ENCODE data around the gene ATRX. TPM values are rescaled to one million over a fixed set of nuclear protein-coding genes. Genes with fewer than 3 reads are reported as not detected.
"Not testable (repeated sequence)": the region's sequence is repeated elsewhere in the genome, so short reads cannot be mapped to it uniquely, and the experiment has no call there.

ATRX gene
- total RNA-seq, 1 donor: 83.6 TPM

DNA sequence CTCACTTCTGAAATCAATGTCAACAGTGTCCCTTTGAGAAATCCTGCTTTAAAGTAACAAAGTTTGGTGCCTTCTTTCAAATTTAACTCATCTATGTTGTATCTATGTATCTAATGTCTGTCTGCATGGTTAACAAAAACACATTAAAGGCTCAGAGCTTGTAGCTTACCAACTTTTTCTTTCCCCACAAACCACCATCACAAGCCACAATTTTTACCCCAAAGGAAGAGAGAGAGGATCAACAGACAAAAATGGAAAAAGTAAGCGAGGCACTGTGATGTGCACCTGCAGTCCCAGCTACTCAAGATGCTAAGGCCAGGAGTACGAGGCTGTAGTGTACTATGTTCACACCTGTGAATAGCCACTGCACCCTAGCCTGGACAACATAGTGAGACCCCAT is 17.2 kb downstream of the ATRX start:
- TF ChIP-seq CTCF (IDR thresholded peaks at IDR 0.05; ENCODE audit: insufficient read depth, low read length): no peak
- no peak overlapping the region for H3K4me3 ChIP-seq (ENCODE audit: low read depth, low read length)
- no peak for DNase-seq (ENCODE audit: low read depth)

- H3K4me3 ChIP-seq (ENCODE audit: low read depth, low read length); DNase-seq (ENCODE audit: low read depth): not testable (repeated sequence)
These were observed 19.8 kb downstream of the ATRX start for GRCh38 chrX:77766212-77766611.

GRCh38 chrX:77755561-77755960 is 30.5 kb downstream of the ATRX start:
- no peak overlapping the region for H3K4me3 ChIP-seq (ENCODE audit: low read depth, low read length)
- DNase-seq (ENCODE audit: low read depth): no peak
- TF ChIP-seq CTCF (IDR thresholded peaks at IDR 0.05; ENCODE audit: insufficient read depth, low read length): no peak

- H3K4me3 ChIP-seq (ENCODE audit: low read depth, low read length): not testable (repeated sequence)
These were observed 32.1 kb downstream of the ATRX start for GRCh38 chrX:77753942-77754341.

GRCh38 chrX:77749695-77750094 is 36.3 kb downstream of the ATRX start:
- DNase-seq (ENCODE audit: low read depth): no peak
- no peak for TF ChIP-seq CTCF (IDR thresholded peaks at IDR 0.05; ENCODE audit: insufficient read depth, low read length)
- H3K4me3 ChIP-seq (ENCODE audit: low read depth, low read length): no peak overlapping the region

More at GRCh38 chrX:77753942-77754341, 32.1 kb downstream of the ATRX start:
- not testable (repeated sequence) for DNase-seq (ENCODE audit: low read depth)

- no peak overlapping the region for H3K4me3 ChIP-seq (ENCODE audit: low read depth, low read length)
- DNase-seq (ENCODE audit: low read depth): no peak
- TF ChIP-seq CTCF (IDR thresholded peaks at IDR 0.05; ENCODE audit: insufficient read depth, low read length): no peak
These were observed 42.3 kb downstream of the ATRX start for GRCh38 chrX:77743720-77744119.

GRCh38 chrX:77742788-77743476 is 43.1 kb downstream of the ATRX start:
- DNase-seq (ENCODE audit: low read depth): peak; percentile 16
- no peak for TF ChIP-seq CTCF (IDR thresholded peaks at IDR 0.05; ENCODE audit: insufficient read depth, low read length)

GRCh38 chrX:77740376-77740905 is 45.6 kb downstream of the ATRX start:
- TF ChIP-seq CTCF (IDR thresholded peaks at IDR 0.05; ENCODE audit: insufficient read depth, low read length): no peak
- DNase-seq (ENCODE audit: low read depth): no peak
- H3K4me3 ChIP-seq (ENCODE audit: low read depth, low read length): no peak overlapping the region

More at GRCh38 chrX:77742788-77743476, 43.1 kb downstream of the ATRX start:
- H3K4me3 ChIP-seq (ENCODE audit: low read depth, low read length): no peak overlapping the region

Data from fibroblast of the aortic adventitia (primary cell).